Mesodermal cell (in vitro differentiated cells): ENCODE results near the gene MAML3.
A peak's percentile ranks its signal among the peaks of the same experiment; 100 is the strongest.

Experiments used
- H3K27ac ChIP-seq: 2 replicates; pipeline ENCODE4 v1.7.0; 2013; ENCODE audit warnings: mild to moderate bottlenecking, low read depth, low read length, moderate library complexity; ENCODE audit not compliant: severe bottlenecking
- H3K36me3 ChIP-seq: 2 replicates; pipeline ENCODE4 v1.7.1; 2013; ENCODE audit warnings: mild to moderate bottlenecking, low read length, moderate library complexity; ENCODE audit not compliant: control insufficient read depth, insufficient read depth
- H3K4me1 ChIP-seq: one replicate; pipeline ENCODE4 v1.7.1; 2013; ENCODE audit warnings: mild to moderate bottlenecking, low read length; ENCODE audit not compliant: insufficient read depth, control insufficient read depth, poor library complexity, severe bottlenecking
- H3K4me3 ChIP-seq: 2 replicates; pipeline ENCODE4 v1.7.0; 2013; ENCODE audit warnings: low read length, control low read depth, mild to moderate bottlenecking; ENCODE audit not compliant: insufficient read depth, poor library complexity, severe bottlenecking; ENCODE audit errors: extremely low read depth
- H3K9me3 ChIP-seq: 2 replicates; pipeline ENCODE4 v1.7.1; 2013; ENCODE audit warnings: mild to moderate bottlenecking, low read length, moderate library complexity; ENCODE audit not compliant: control insufficient read depth
- WGBS, 2 experiments: methylation state at CpG; one replicate each; pipeline ENCODE4 v1.1.5; 2013; ENCODE audit warnings: missing lambda C conversion rate in 2 of 2; ENCODE audit not compliant: insufficient coverage in 2 of 2; 5-methylcytosine and 5-hydroxymethylcytosine counted together

Gene MAML3

GRCh38 chr4:139734201-139734874, 419.6 kb downstream of the MAML3 start:
- peak overlapping the region; percentile 98 for H3K27ac ChIP-seq
- 0 to 26% methylated on average over 7 to 10 of the region's 14 CpGs for WGBS, 2 experiments
- no peaks in the 10 kb centered on the region for H3K9me3 ChIP-seq
- H3K4me3 ChIP-seq = peak overlapping the region; percentile 23
- peaks cover 23% of the 10 kb centered on the region for H3K4me1 ChIP-seq
- H3K36me3 ChIP-seq = peaks cover 11% of the 10 kb centered on the region

GRCh38 chr4:139732991-139733570, 420.9 kb downstream of the MAML3 start:
- Histone ChIP-seq H3K36me3 (peaks cover 22% of the 10 kb centered on the region), H3K4me1 (peaks cover 20% of the 10 kb centered on the region), H3K4me3 (no peak overlapping the region), H3K9me3 (no peaks in the 10 kb centered on the region), H3K27ac (peak overlapping the region; percentile 18)
- no CpG with 5 or more reads among the region's 4 CpGs for WGBS, 2 experiments

- H3K4me3 ChIP-seq = no peak overlapping the region
- H3K9me3 ChIP-seq = no peaks in the 10 kb centered on the region
- peaks cover 4% of the 10 kb centered on the region for H3K4me1 ChIP-seq
- WGBS, 2 experiments = 90 to 94% methylated on average over 2 to 3 of the region's 3 CpGs
- no peak overlapping the region for H3K27ac ChIP-seq
- H3K36me3 ChIP-seq = peaks cover 46% of the 10 kb centered on the region
Measured at GRCh38 chr4:139728840-139729239, 425.1 kb downstream of the MAML3 start.

GRCh38 chr4:139728146-139728545, 425.8 kb downstream of the MAML3 start:
- Histone ChIP-seq H3K36me3 (peaks cover 47% of the 10 kb centered on the region), H3K27ac (no peak overlapping the region)
- WGBS, 2 experiments = 100% methylated on average over 1 to 2 of the region's 4 CpGs

GRCh38 chr4:139726615-139727014, 427.4 kb downstream of the MAML3 start:
- WGBS, 2 experiments = 79 to 100% methylated on average over 2 to 3 of the region's 3 CpGs
- Histone ChIP-seq H3K27ac (no peak overlapping the region), H3K4me3 (no peak overlapping the region), H3K36me3 (peaks cover 47% of the 10 kb centered on the region), H3K9me3 (no peaks in the 10 kb centered on the region), H3K4me1 (no peaks in the 10 kb centered on the region)

More at GRCh38 chr4:139728146-139728545, 425.8 kb downstream of the MAML3 start:
- no peaks in the 10 kb centered on the region for H3K9me3 ChIP-seq
- H3K4me1 ChIP-seq = no peaks in the 10 kb centered on the region
- no peak overlapping the region for H3K4me3 ChIP-seq

- Histone ChIP-seq H3K4me3 (no peak overlapping the region), H3K9me3 (no peaks in the 10 kb centered on the region), H3K27ac (no peak overlapping the region), H3K4me1 (no peaks in the 10 kb centered on the region), H3K36me3 (peaks cover 51% of the 10 kb centered on the region)
- WGBS, 2 experiments = no CpG with 5 or more reads among the region's 2 CpGs
Measured at GRCh38 chr4:139725236-139725635, 428.7 kb downstream of the MAML3 start.

GRCh38 chr4:139721789-139722188, 432.2 kb downstream of the MAML3 start:
- Histone ChIP-seq H3K27ac (no peak overlapping the region), H3K36me3 (peaks cover 60% of the 10 kb centered on the region), H3K4me3 (no peak overlapping the region), H3K9me3 (no peaks in the 10 kb centered on the region), H3K4me1 (no peaks in the 10 kb centered on the region)
- WGBS, 2 experiments = 100% methylated on average over 2 of the region's 4 CpGs

- Histone ChIP-seq H3K27ac (no peak overlapping the region), H3K9me3 (no peaks in the 10 kb centered on the region), H3K36me3 (peaks cover 56% of the 10 kb centered on the region), H3K4me1 (peaks cover 5% of the 10 kb centered on the region), H3K4me3 (no peak overlapping the region)
- 97 to 100% methylated on average over 5 of the region's 6 CpGs for WGBS, 2 experiments
Measured at GRCh38 chr4:139720806-139721205, 433.2 kb downstream of the MAML3 start.

GRCh38 chr4:139719381-139720101, 434.4 kb downstream of the MAML3 start:
- peaks cover 5% of the 10 kb centered on the region for H3K4me1 ChIP-seq
- H3K27ac ChIP-seq = no peak overlapping the region
- peaks cover 44% of the 10 kb centered on the region for H3K36me3 ChIP-seq
- 98 to 99% methylated on average over 13 to 15 of the region's 16 CpGs for WGBS, 2 experiments
- no peak overlapping the region for H3K4me3 ChIP-seq
- H3K9me3 ChIP-seq = no peaks in the 10 kb centered on the region

GRCh38 chr4:139718833-139719232, 435.2 kb downstream of the MAML3 start:
- Histone ChIP-seq H3K4me1 (peaks cover 5% of the 10 kb centered on the region), H3K36me3 (peaks cover 38% of the 10 kb centered on the region), H3K9me3 (no peaks in the 10 kb centered on the region), H3K27ac (no peak overlapping the region), H3K4me3 (no peak overlapping the region)
- WGBS, 2 experiments = 83 to 86% methylated on average over 8 to 9 of the region's 10 CpGs
